ENCODE results near the gene PLEKHA8.

PLEKHA8 gene

GRCh38 chr7:30154111-30154587 lies 125.9 kb downstream of the PLEKHA8 start:
- TF ChIP-seq CTCF (IDR thresholded peaks at IDR 0.05; ENCODE audit: low read depth, low read length): no peak
- Histone ChIP-seq H3K27ac (no peak overlapping the region), H3K9me3 (ENCODE audit: severe bottlenecking) (no peaks in the 10 kb centered on the region), H3K27me3 (ENCODE audit: insufficient read depth, low read depth, severe bottlenecking) (no peaks in the 10 kb centered on the region), H3K36me3 (peaks cover 3% of the 10 kb centered on the region), H3K4me3 (ENCODE audit: low read depth, low read length) (no peak overlapping the region)
- no peak for DNase-seq

- Histone ChIP-seq H3K27ac (no peak overlapping the region), H3K4me3 (ENCODE audit: low read depth, low read length) (no peak overlapping the region), H3K36me3 (no peaks in the 10 kb centered on the region; the same call in 1 of the 2 replicates), H3K27me3 (ENCODE audit: insufficient read depth, low read depth, severe bottlenecking) (no peaks in the 10 kb centered on the region), H3K9me3 (ENCODE audit: severe bottlenecking) (no peaks in the 10 kb centered on the region)
- no peak for DNase-seq
- TF ChIP-seq CTCF (IDR thresholded peaks at IDR 0.05; ENCODE audit: low read depth, low read length): no peak
These were observed 127.3 kb downstream of the PLEKHA8 start for GRCh38 chr7:30155481-30155880.

GRCh38 chr7:30157204-30157603 lies 129.0 kb downstream of the PLEKHA8 start:
- H3K9me3 ChIP-seq (ENCODE audit: severe bottlenecking): no peaks in the 10 kb centered on the region
- H3K27me3 ChIP-seq (ENCODE audit: insufficient read depth, low read depth, severe bottlenecking): no peaks in the 10 kb centered on the region
- no peak overlapping the region for H3K4me3 ChIP-seq (ENCODE audit: low read depth, low read length)
- no peak overlapping the region for H3K27ac ChIP-seq
- DNase-seq: no peak
- no peak for TF ChIP-seq CTCF (IDR thresholded peaks at IDR 0.05; ENCODE audit: low read depth, low read length)
- H3K36me3 ChIP-seq: no peaks in the 10 kb centered on the region; the same call in 1 of the 2 replicates

GRCh38 chr7:30159163-30159562 lies 131.0 kb downstream of the PLEKHA8 start:
- no peak for DNase-seq

GRCh38 chr7:30159698-30160143 lies 131.5 kb downstream of the PLEKHA8 start:
- Histone ChIP-seq H3K4me3 (ENCODE audit: low read depth, low read length) (no peak overlapping the region), H3K9me3 (ENCODE audit: severe bottlenecking) (no peaks in the 10 kb centered on the region), H3K27me3 (ENCODE audit: insufficient read depth, low read depth, severe bottlenecking) (no peaks in the 10 kb centered on the region), H3K36me3 (no peaks in the 10 kb centered on the region), H3K27ac (no peak overlapping the region)
- peak; percentile 38 for DNase-seq
- TF ChIP-seq CTCF (IDR thresholded peaks at IDR 0.05; ENCODE audit: low read depth, low read length): peak; percentile 55

More at GRCh38 chr7:30159163-30159562, 131.0 kb downstream of the PLEKHA8 start:
- Histone ChIP-seq H3K27me3 (ENCODE audit: insufficient read depth, low read depth, severe bottlenecking) (no peaks in the 10 kb centered on the region), H3K36me3 (no peaks in the 10 kb centered on the region), H3K4me3 (ENCODE audit: low read depth, low read length) (no peak overlapping the region), H3K27ac (no peak overlapping the region), H3K9me3 (ENCODE audit: severe bottlenecking) (no peaks in the 10 kb centered on the region)
- TF ChIP-seq CTCF (IDR thresholded peaks at IDR 0.05; ENCODE audit: low read depth, low read length): no peak

- no peak for DNase-seq
- no peak overlapping the region for H3K27ac ChIP-seq
- no peaks in the 10 kb centered on the region for H3K36me3 ChIP-seq
- H3K4me3 ChIP-seq (ENCODE audit: low read depth, low read length): no peak overlapping the region
- H3K27me3 ChIP-seq (ENCODE audit: insufficient read depth, low read depth, severe bottlenecking): no peaks in the 10 kb centered on the region
- no peak for TF ChIP-seq CTCF (IDR thresholded peaks at IDR 0.05; ENCODE audit: low read depth, low read length)
- H3K9me3 ChIP-seq (ENCODE audit: severe bottlenecking): no peaks in the 10 kb centered on the region
These were observed 132.1 kb downstream of the PLEKHA8 start for GRCh38 chr7:30160329-30160728.
